Spinal cord (tissue), 10 donors: ENCODE results near the gene C5AR1. TPM values are rescaled to one million over a fixed set of nuclear protein-coding genes. Genes with fewer than 3 reads are reported as not detected.
"Not testable (repeated sequence)": the region's sequence is repeated elsewhere in the genome, so short reads cannot be mapped to it uniquely, and the experiment has no call there.

ENCODE experiments used
- DNase-seq, 6 donors: peaks; one replicate each; pipeline versions ENCODE4 v3.0.0 to v3.0.0-alpha.2; 2013 to 2015; ENCODE audit warnings: low spot score in 6 of 6, low read depth in 4 of 6
- H3K27ac ChIP-seq: one replicate; pipeline ENCODE4 v1.5.1; 2013; ENCODE audit warnings: low read depth, low read length, control low read depth
- H3K27me3 ChIP-seq: one replicate; pipeline ENCODE4 v1.6.1; 2013; ENCODE audit warnings: low read length; ENCODE audit not compliant: control insufficient read depth, insufficient read depth
- H3K36me3 ChIP-seq: one replicate; pipeline ENCODE4 v1.6.1; 2013; ENCODE audit warnings: low read length; ENCODE audit not compliant: control insufficient read depth, insufficient read depth
- H3K4me1 ChIP-seq: one replicate; pipeline ENCODE4 v1.6.1; 2013; ENCODE audit warnings: low read length; ENCODE audit not compliant: control insufficient read depth, insufficient read depth
- H3K4me3 ChIP-seq: one replicate; pipeline ENCODE4 v1.5.1; 2013; ENCODE audit warnings: low read depth, low read length, control low read depth
- H3K9me3 ChIP-seq: one replicate; pipeline ENCODE4 v1.6.1; 2013; ENCODE audit warnings: low read length; ENCODE audit not compliant: control insufficient read depth, insufficient read depth
- WGBS: methylation state at CpG from one replicate; pipeline ENCODE4 v1.1.5; 2013; ENCODE audit warnings: missing lambda C conversion rate; ENCODE audit not compliant: insufficient coverage; 5-methylcytosine and 5-hydroxymethylcytosine counted together
- polyA plus RNA-seq, 2 donors: library from polyadenylated mRNA; unstranded; fragments of 120-200 nt; gene quantifications; one replicate each; pipeline ENCODE4 v1.2.1, GENCODE V29; 2013; ENCODE audit not compliant: insufficient read length in 2 of 2
- total RNA-seq, 2 donors: library from RNA; depleted of rRNA in 1 of 2; stranded (reverse); fragments of 120-200 nt in 1 of 2; fragments of >200 nt in 1 of 2; gene quantifications; one replicate each; pipeline versions ENCODE4 v1.2.3 to v1.2.4, GENCODE V29; 2013 to 2014
- donor health status: healthy.

Gene C5AR1
- total and polyA plus RNA-seq, 4 donors: 2.0 to 4.8 (median 3.3) TPM

DNA sequence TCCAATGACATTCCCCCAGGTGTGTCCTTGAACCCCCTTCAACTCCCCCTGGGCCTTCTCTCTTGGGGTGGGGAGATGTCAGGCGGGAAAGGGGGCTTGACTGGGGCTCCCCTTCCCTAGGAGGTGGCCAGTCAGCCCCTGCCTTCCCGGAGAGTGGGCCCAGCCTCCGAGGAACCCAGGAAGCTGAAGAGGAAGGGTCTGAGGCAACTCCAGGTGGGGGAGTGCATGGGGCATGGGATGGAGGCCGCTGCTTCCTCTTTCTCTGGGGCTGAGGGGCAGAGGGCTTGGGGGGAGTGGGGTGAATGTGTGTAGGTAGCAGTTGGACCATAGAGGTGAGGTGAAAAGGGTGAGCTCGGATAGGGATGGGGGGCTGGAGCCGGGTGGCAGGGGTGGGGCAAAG is 37.7 kb upstream of the C5AR1 start:
- H3K9me3 ChIP-seq: no peaks in the 10 kb centered on the region

DNA sequence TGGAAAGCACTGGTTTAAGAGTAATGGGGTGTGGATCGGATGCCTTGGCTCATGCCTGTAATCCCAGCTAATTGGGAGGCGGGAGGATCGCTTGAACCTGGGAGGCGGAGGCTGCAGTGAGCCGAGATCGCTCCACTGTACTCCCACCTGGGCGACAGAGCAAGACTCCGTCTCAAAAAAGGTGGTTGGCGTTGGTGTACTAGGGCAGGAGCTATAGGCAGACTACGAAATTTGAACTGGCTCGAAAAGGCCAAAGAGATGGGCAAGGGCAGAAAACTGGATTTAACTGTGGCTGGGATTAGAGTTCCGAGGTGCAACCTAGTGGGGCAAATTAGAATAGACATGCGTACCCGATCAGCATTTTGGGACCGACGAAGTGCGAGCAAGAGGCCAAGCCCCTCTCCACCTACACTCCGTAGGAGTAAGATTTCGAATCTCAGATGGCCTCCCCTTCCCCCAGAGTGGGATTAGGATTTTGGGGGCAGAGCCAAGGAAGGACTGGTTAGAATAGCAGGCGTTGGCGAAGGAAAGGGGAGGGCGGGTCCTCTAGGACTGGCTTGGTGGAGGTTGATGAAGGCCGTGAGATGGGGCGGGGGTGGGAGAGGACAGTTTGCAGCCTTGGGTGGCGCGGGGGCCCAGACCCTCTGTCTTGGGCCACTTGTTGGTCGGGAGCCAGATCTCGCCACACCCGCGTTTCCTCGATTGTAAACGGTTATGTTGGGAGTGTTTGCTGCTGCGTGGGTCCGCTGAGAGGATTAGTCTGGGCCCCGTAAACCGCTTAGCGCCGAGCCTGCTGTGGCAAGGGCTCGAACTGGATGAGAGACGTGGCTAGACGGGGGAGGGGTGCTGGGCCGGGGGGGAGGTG is 37.0 kb upstream of the C5AR1 start:
- 25% methylated on average over 35 of the region's 42 CpGs for WGBS

More for the DNA sequence above, 37.7 kb upstream of the C5AR1 start:
- no peak for DNase-seq
- no peak overlapping the region for H3K4me3 ChIP-seq
- peaks cover 37% of the 10 kb centered on the region for H3K4me1 ChIP-seq
- WGBS: 69% methylated on average over 5 of the region's 6 CpGs
- peaks cover 48% of the 10 kb centered on the region for H3K36me3 ChIP-seq
- no peaks in the 10 kb centered on the region for H3K27me3 ChIP-seq
- H3K27ac ChIP-seq: no peak overlapping the region

DNA sequence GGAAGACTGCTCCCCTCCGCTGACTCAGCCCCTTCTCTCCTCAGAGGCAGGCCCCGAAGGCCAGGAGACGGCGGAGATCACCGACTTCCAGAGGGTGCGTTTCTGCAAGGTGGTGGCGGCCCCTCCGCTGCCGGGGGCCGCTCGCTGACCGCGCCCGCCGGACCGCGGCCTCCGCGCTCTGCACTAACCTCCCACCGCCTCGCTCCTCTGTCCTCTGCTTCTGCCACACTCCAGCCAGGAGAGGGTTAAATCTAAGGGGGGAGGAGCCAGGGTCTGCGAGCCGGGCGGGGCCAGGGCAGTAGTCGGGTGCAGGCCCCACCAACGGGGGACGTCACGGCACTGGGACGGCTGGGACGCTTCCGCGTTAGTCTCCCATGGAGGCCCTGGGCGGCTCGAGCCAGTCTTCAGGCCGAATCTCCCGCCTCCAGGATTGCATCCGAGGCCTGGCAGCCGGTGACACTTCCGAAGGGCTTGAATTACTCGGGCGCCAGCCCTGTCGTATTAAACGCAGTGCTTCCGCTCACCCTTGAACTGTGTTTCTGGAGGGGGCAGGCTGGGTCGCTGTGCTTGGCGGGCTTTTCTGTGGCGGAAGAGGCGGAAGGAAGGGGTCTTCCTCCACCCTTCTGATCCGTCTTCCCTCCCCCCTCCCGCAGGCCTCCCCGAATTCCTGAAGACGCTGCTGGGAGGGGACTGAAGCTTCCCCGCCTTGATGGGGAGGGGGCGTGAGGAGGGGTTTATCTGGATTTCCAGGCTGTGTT is 36.2 kb upstream of the C5AR1 start:
- Histone ChIP-seq H3K36me3 (peaks cover 37% of the 10 kb centered on the region), H3K4me1 (peaks cover 40% of the 10 kb centered on the region), H3K4me3 (peak overlapping the region; percentile 89), H3K9me3 (no peaks in the 10 kb centered on the region), H3K27me3 (no peaks in the 10 kb centered on the region), H3K27ac (peak overlapping the region; percentile 100)
- 0% methylated on average over 35 of the region's 54 CpGs for WGBS
- DNase-seq: peak; percentile 80 to 97 (median 87)

More for the DNA sequence above, 37.0 kb upstream of the C5AR1 start:
- no peak for DNase-seq
- peaks cover 39% of the 10 kb centered on the region for H3K4me1 ChIP-seq
- H3K27me3 ChIP-seq: no peaks in the 10 kb centered on the region
- peak overlapping the region; percentile 100 for H3K27ac ChIP-seq
- H3K4me3 ChIP-seq: peak overlapping the region; percentile 89
- H3K36me3 ChIP-seq: peaks cover 40% of the 10 kb centered on the region
- no peaks in the 10 kb centered on the region for H3K9me3 ChIP-seq

DNA sequence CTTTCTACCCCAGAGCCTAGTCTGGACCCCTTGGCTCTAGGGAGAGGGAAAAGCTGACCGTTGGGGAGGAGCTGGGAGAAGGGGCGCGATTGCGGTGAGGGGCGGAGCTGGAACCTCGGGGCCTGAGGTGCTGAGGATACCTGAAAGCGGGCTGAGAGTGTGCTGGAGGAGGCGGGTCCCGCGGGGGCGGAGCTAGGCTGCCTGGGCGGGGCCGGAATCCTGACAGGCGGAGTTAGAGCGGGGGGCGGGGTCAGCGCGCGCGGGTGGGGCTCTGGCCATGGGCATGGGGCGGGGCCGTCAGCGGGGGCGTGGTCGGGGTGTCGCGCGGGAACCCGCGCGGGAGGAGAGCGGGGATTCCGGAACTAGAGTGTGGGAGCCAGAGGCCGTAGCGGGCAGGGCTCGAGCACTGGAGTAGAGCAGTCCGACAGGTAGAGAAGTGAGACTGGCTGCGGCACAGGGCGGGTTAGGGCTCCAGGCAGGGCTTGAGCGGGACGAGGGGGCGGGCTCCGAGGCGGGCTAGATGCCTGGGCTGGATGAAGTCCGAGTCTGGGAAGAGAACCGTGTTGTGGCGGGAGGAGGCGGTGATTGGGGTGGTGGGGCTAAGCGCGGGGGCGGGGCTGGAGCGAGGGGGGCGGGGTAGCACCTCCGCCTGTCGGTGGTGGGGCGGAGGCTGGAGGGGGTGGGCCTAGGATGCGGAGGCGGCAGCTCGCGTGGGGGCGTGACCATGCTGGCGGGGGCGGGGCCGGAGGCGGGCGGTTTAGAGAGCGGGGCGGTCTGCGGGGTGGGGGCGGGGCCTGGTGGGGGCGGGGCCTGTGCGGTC is 35.4 kb upstream of the C5AR1 start, which contains the start of gene INAFM1:
Gene INAFM1 (plus strand): TSS at position 815 of the 820 bp plus-strand sequence. CDS start 35 bp downstream, outside the sequence.
- peak within 1 kb of the TSS; percentile 89 for H3K4me3 ChIP-seq
- peak within 1 kb of the TSS; percentile 100 for H3K27ac ChIP-seq
- no peaks in the 10 kb centered on the region for H3K27me3 ChIP-seq
- under 1% methylated on average over 51 of the region's 72 CpGs for WGBS
- DNase-seq: peak; percentile 81 to 98 (median 89)
- H3K9me3 ChIP-seq: no peaks in the 10 kb centered on the region
- peaks cover 35% of the 10 kb centered on the region for H3K36me3 ChIP-seq
- H3K4me1 ChIP-seq: peaks cover 40% of the 10 kb centered on the region

DNA sequence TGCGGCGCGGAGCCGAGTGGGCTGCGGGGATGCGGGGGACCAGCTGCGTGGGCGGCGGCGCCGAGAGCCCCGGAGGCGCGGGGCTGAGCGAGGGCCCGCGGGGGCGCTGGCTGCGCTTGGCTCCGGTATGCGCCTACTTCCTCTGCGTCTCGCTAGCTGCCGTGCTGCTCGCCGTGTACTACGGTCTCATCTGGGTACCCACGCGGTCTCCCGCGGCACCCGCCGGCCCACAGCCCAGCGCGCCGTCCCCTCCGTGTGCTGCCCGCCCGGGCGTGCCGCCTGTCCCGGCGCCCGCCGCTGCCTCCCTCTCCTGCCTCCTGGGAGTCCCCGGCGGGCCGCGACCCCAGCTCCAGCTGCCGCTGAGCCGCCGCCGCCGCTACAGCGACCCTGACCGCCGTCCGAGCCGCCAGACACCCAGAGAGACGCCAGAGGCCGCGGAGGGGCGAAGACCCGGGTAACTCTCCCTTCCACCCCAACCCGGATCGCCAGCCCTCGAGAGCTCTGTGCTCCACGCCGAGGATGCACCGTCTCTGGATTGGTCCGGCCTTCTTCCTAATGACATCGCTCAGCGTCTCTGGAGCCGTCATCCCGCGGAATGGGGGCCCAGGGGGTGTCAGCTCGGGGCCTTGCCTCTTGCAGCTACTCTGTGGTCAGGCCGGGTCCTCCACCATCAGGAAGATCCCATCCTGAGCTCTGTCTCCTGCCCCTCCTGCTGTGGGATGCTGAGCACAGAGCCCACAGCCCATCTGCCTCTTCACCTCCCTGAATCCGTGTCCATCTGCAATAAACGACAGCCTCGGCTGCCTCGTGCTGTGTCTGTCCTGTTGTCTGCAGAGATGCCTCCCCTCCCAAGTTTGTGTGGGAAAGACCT is 34.5 kb upstream of the C5AR1 start:
- peak in 2 of 6 donors; percentile 54 to 57 for DNase-seq
- Histone ChIP-seq H3K4me3 (peak overlapping the region; percentile 39), H3K4me1 (peaks cover 40% of the 10 kb centered on the region), H3K9me3 (no peaks in the 10 kb centered on the region), H3K27ac (no peak overlapping the region), H3K36me3 (peaks cover 26% of the 10 kb centered on the region), H3K27me3 (no peaks in the 10 kb centered on the region)
- 2% methylated on average over 78 of the region's 82 CpGs for WGBS

DNA sequence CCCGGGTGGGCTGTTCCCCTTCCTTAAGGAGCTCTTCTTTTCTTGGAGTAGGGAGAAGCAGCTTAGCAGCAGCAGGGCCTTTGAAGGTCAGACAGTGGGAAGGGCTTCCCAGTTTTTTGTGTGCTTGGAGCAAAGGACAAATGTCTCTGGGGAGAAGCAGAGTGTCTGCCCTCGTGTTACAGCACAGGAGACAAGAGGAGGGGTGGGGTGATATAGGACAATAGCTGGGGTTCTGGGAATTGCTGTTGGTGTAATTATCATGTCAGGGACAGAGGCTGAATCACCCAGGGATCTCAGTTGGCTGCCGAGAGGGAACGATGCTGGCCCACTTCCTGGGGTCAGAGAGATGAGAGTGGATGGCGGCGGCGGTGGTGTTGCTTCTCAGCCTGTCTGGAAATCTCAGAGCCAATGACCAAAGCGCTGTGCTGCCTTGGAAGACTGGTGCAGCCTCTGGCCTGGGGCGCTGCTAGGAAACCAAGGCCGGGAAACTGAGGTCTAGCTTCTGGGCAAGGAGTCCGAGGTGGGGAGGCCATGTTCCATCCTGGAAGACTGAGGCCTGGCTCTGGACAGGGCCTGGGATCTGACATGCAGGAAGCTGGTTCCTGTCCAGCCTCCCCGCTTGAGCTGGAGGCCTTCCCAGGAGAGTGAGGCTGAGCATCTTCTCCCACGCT is 33.7 kb upstream of the C5AR1 start:
- no peak for DNase-seq
- no peak overlapping the region for H3K27ac ChIP-seq
- H3K36me3 ChIP-seq: peaks cover 18% of the 10 kb centered on the region
- 58% methylated on average over 11 of the region's 13 CpGs for WGBS
- H3K9me3 ChIP-seq: no peaks in the 10 kb centered on the region
- no peaks in the 10 kb centered on the region for H3K27me3 ChIP-seq
- H3K4me1 ChIP-seq: peaks cover 40% of the 10 kb centered on the region
- peak overlapping the region; percentile 39 for H3K4me3 ChIP-seq

DNA sequence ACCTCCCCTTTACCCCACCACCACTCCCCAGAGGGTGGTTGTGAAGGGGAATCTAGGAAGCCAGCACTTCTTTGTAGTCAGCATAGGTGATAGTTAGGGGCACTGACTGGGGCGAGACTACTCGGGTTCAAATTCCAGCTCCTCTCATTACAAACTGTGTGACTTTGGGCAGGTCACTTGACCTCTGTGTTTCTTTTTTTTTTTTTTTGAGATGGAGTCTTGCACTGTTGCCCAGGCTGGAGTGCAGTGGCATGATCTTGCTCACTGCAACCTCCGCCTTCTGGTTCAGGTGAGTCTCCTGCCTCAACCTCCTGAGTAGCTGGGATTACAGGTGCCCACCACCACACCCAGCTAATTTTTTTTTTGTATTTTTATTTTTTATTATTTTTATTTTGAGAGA is 33.1 kb upstream of the C5AR1 start:
- WGBS: no CpG with 5 or more reads among the region's 3 CpGs
- H3K36me3 ChIP-seq: peaks cover 12% of the 10 kb centered on the region
- H3K27ac ChIP-seq, H3K4me3 ChIP-seq, DNase-seq, H3K27me3 ChIP-seq, H3K9me3 ChIP-seq: not testable (repeated sequence)
- peaks cover 40% of the 10 kb centered on the region for H3K4me1 ChIP-seq

DNA sequence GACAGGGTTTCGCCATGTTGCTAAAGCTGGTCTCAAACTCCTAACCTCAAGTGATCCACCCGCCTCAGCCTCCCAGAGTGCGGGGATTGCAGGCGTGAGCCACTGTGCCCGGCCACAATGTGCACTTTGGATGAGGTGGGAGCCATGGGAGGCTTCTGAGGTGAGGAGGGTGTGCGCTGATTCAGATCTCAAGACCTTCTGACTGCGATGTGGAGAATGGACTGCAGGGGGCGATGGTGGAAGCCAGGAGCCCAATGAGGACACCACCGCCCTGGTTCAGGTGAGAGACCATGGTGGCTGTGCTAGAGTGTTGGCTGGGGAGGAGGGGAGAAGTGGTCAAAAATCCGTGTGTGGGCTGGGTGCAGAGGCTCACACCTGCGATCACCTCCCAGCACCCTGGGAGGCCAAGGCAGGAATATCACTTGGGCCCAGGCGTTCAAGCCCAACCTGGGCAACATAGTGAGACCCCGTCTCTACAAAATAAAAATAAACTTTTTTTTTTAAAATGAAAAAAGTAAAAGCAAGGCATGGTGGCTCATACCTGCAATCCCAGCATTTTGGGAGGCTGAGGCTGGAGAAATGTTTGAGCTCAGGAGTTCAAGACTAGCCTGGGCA is 29.4 kb upstream of the C5AR1 start:
- Histone ChIP-seq H3K4me3 (no peak overlapping the region), H3K9me3 (no peaks in the 10 kb centered on the region), H3K4me1 (peaks cover 15% of the 10 kb centered on the region), H3K27me3 (no peaks in the 10 kb centered on the region), H3K27ac (no peak overlapping the region), H3K36me3 (peaks cover 3% of the 10 kb centered on the region)
- WGBS: 82% methylated on average over 10 of the region's 13 CpGs
- DNase-seq: peak in 1 of 6 donors; percentile 30
